Colonic mucosa (tissue), 4 donors: ENCODE data around the gene CRACDL. TPM values are rescaled to one million over a fixed set of nuclear protein-coding genes. Genes with fewer than 3 reads are reported as not detected.

Source experiments
- DNase-seq: peaks from one replicate; pipeline ENCODE4 v3.0.0-alpha.2; 2020
- H3K27ac ChIP-seq: fragments of 200-600 bp; one replicate; pipeline ENCODE4 v1.8.0; 2021
- H3K27me3 ChIP-seq: fragments of 200-600 bp; one replicate; pipeline ENCODE4 v1.8.0; 2021
- H3K36me3 ChIP-seq: fragments of 200-600 bp; one replicate; pipeline ENCODE4 v1.8.0; 2021
- H3K4me1 ChIP-seq: fragments of 200-600 bp; one replicate; pipeline ENCODE4 v1.8.0; 2021; ENCODE audit warnings: mild to moderate bottlenecking
- H3K4me3 ChIP-seq: fragments of 200-600 bp; one replicate; pipeline ENCODE4 v1.8.0; 2021
- H3K9ac ChIP-seq, 2 donors: one replicate each; pipeline ENCODE4 v1.7.0; 2013; ENCODE audit warnings: control low read depth in 2 of 2, low read depth in 2 of 2, low read length in 2 of 2
- H3K9me3 ChIP-seq: fragments of 200-600 bp; one replicate; pipeline ENCODE4 v1.8.0; 2021
- CTCF ChIP-seq: fragments of 200-600 bp; IDR thresholded peaks from one replicate; pipeline ENCODE4 v1.8.0; 2022; ENCODE audit warnings: antibody characterized with exemption, mild to moderate bottlenecking
- intact Hi-C: fragments of 100-400 bp; cut with DNase I; formaldehyde crosslinking; loops from one replicate; pipeline ENCODE4 v1.14.1; 2022
- total RNA-seq, 2 donors: library from RNA; stranded (reverse); fragmentation: NEBNext Ultra II Directional in 1 of 2; extraction: Animal tissue kit (Norgen Biotek cat#: 25700) in 1 of 2; gene quantifications; one replicate each; pipeline ENCODE4 v1.2.1, GENCODE V29; 2021
- donor health status: healthy.
- donor health status: DM: no; HTN: no; CAD: no.
- donor health status: DM: no; HTN: no; CAD: no.

CRACDL gene
- total RNA-seq, 2 donors from 2014 or later = 11.5 to 22.3 TPM

- Histone ChIP-seq H3K9me3 (no peaks in the 10 kb centered on the region), H3K27me3 (no peaks in the 10 kb centered on the region), H3K36me3 (no peaks in the 10 kb centered on the region), H3K27ac (no peak overlapping the region), H3K9ac (no peak overlapping the region), H3K4me3 (no peak overlapping the region), H3K4me1 (no peaks in the 10 kb centered on the region)
- intact Hi-C loops = no loop called here
- no peak for DNase-seq
- no peak for TF ChIP-seq CTCF
Observed at GRCh38 chr2:98914713-98915580, 21.1 kb downstream of the CRACDL start.

GRCh38 chr2:98913916-98914712 is 21.9 kb downstream of the CRACDL start:
- Histone ChIP-seq H3K9me3 (no peaks in the 10 kb centered on the region), H3K4me3 (no peak overlapping the region), H3K27me3 (no peaks in the 10 kb centered on the region), H3K27ac (no peak overlapping the region), H3K36me3 (no peaks in the 10 kb centered on the region), H3K4me1 (no peaks in the 10 kb centered on the region), H3K9ac (no peak overlapping the region)
- intact Hi-C loops = no loop called here
- no peak for DNase-seq
- TF ChIP-seq CTCF = no peak

GRCh38 chr2:98912957-98913915 is 22.8 kb downstream of the CRACDL start:
- no peak for DNase-seq
- Histone ChIP-seq H3K9ac (no peak overlapping the region), H3K4me1 (no peaks in the 10 kb centered on the region), H3K36me3 (no peaks in the 10 kb centered on the region), H3K27ac (no peak overlapping the region), H3K9me3 (no peaks in the 10 kb centered on the region), H3K4me3 (no peak overlapping the region), H3K27me3 (no peaks in the 10 kb centered on the region)
- TF ChIP-seq CTCF = no peak
- intact Hi-C loops = no loop called here

- no peak overlapping the region for H3K4me3 ChIP-seq
- no peak for DNase-seq
- no peaks in the 10 kb centered on the region for H3K4me1 ChIP-seq
- H3K9me3 ChIP-seq = no peaks in the 10 kb centered on the region
- no peaks in the 10 kb centered on the region for H3K36me3 ChIP-seq
- intact Hi-C loops = no loop called here
- H3K27ac ChIP-seq = no peak overlapping the region
- TF ChIP-seq CTCF = no peak
- H3K27me3 ChIP-seq = no peaks in the 10 kb centered on the region
- H3K9ac ChIP-seq = no peak overlapping the region
Observed at GRCh38 chr2:98912221-98912851, 23.7 kb downstream of the CRACDL start.
